Tibial artery (tissue), 4 donors: ENCODE measurements around the gene PCIF1.
"Not testable (repeated sequence)": the region's sequence is repeated elsewhere in the genome, so short reads cannot be mapped to it uniquely, and the experiment has no call there.

Experiments
- DNase-seq, 2 donors: peaks; one replicate each; pipeline ENCODE4 v3.0.0-alpha.2; 2019
- H3K27ac ChIP-seq, 2 donors: fragments of 200-600 bp; sonication (generic) in 1 of 2; 1 replicate in 1 of 2; 2 replicates in 1 of 2; pipeline ENCODE4 v1.5.1; 2018 to 2019; ENCODE audit warnings: mild to moderate bottlenecking in 1 of 2
- H3K27me3 ChIP-seq, 2 donors: fragments of 200-600 bp; sonication (generic) in 1 of 2; one replicate each; pipeline versions ENCODE4 v1.5.1 to v1.6.0; 2016 to 2019
- H3K36me3 ChIP-seq, 3 donors: fragments of 200-600 bp; sonication (generic) in 2 of 3; one replicate each; pipeline ENCODE4 v1.5.1; 2016 to 2019; ENCODE audit warnings: mild to moderate bottlenecking in 2 of 3
- H3K4me1 ChIP-seq, 4 donors: fragments of 200-600 bp; sonication (generic) in 2 of 4; 1 replicate in 3 of 4; 2 replicates in 1 of 4; pipeline ENCODE4 v1.5.1; 2016 to 2019
- H3K4me3 ChIP-seq, 2 donors: fragments of 200-600 bp; sonication (generic) in 1 of 2; 1 replicate in 1 of 2; 2 replicates in 1 of 2; pipeline ENCODE4 v1.5.1; 2018 to 2019; ENCODE audit warnings: mild to moderate bottlenecking in 2 of 2
- H3K9me3 ChIP-seq, 3 donors: fragments of 200-600 bp; sonication (generic) in 1 of 3; one replicate each; pipeline ENCODE4 v1.5.1; 2016 to 2019
- CTCF ChIP-seq, 2 experiments: fragments of 200-600 bp in 1 of 2; fragments of 450-650 bp in 1 of 2; IDR thresholded peaks; one replicate each; pipeline ENCODE4 v1.5.1; 2017 to 2019; ENCODE audit warnings: antibody characterized with exemption in 2 of 2, mild to moderate bottlenecking in 1 of 2, moderate library complexity in 1 of 2
- intact Hi-C: fragments of 100-400 bp; cut with DNase I; formaldehyde crosslinking; loops from one replicate; pipeline ENCODE4 v1.15.0; 2023; ENCODE audit warnings: low total_unique reads

PCIF1 gene

GRCh38 chr20:45921337-45922189 lies 12.9 kb upstream of the PCIF1 start:
- peaks cover 0 to 45% (median 14%) of the 10 kb centered on the region in 4 donors for H3K4me1 ChIP-seq
- peaks cover 0 to 12% of the 10 kb centered on the region in 2 donors for H3K27me3 ChIP-seq
- TF ChIP-seq CTCF (IDR thresholded peaks at IDR 0.05) = no peak
- no peak overlapping the region for H3K27ac ChIP-seq
- intact Hi-C loops = no loop called here
- no peak for DNase-seq
- H3K9me3 ChIP-seq = no peaks in the 10 kb centered on the region
- H3K4me3 ChIP-seq = no peak overlapping the region
- H3K36me3 ChIP-seq = no peaks in the 10 kb centered on the region

GRCh38 chr20:45924391-45925261 lies 9.9 kb upstream of the PCIF1 start:
- peak in 1 of 2 donors; percentile 62 for DNase-seq
- Histone ChIP-seq H3K27ac (peak overlapping the region; percentile 23 to 57), H3K4me1 (peaks cover 0 to 25% (median 12%) of the 10 kb centered on the region in 4 donors), H3K9me3 (no peaks in the 10 kb centered on the region), H3K36me3 (no peaks in the 10 kb centered on the region), H3K4me3 (no peak overlapping the region), H3K27me3 (peaks cover 0 to 9% of the 10 kb centered on the region in 2 donors)
- TF ChIP-seq CTCF (IDR thresholded peaks at IDR 0.05) = no peak
- intact Hi-C loops = no loop called here

- H3K36me3 ChIP-seq = no peaks in the 10 kb centered on the region
- intact Hi-C loops = no loop called here
- no peak overlapping the region for H3K4me3 ChIP-seq
- TF ChIP-seq CTCF (IDR thresholded peaks at IDR 0.05) = no peak
- H3K27ac ChIP-seq = no peak overlapping the region
- H3K9me3 ChIP-seq = no peaks in the 10 kb centered on the region
- peaks cover 0 to 8% of the 10 kb centered on the region in 2 donors for H3K27me3 ChIP-seq
- peaks cover 0 to 17% (median 9%) of the 10 kb centered on the region in 4 donors for H3K4me1 ChIP-seq
- no peak for DNase-seq
Measured at GRCh38 chr20:45925821-45926506, 8.5 kb upstream of the PCIF1 start.

GRCh38 chr20:45926731-45927070 lies 7.8 kb upstream of the PCIF1 start:
- DNase-seq = no peak
- Histone ChIP-seq H3K4me3 (no peak overlapping the region), H3K9me3 (no peaks in the 10 kb centered on the region), H3K36me3 (no peaks in the 10 kb centered on the region), H3K4me1 (peaks cover 0 to 17% (median 9%) of the 10 kb centered on the region in 4 donors), H3K27me3 (peaks cover 0 to 1% of the 10 kb centered on the region in 2 donors), H3K27ac (no peak overlapping the region)
- no peak for TF ChIP-seq CTCF (IDR thresholded peaks at IDR 0.05)
- intact Hi-C loops = no loop called here

GRCh38 chr20:45927071-45927878 lies 7.2 kb upstream of the PCIF1 start:
- TF ChIP-seq CTCF (IDR thresholded peaks at IDR 0.05) = no peak
- intact Hi-C loops = no loop called here
- Histone ChIP-seq H3K9me3 (no peaks in the 10 kb centered on the region), H3K4me3 (no peak overlapping the region), H3K4me1 (peaks cover 0 to 17% (median 9%) of the 10 kb centered on the region in 4 donors), H3K36me3 (no peaks in the 10 kb centered on the region), H3K27ac (no peak overlapping the region), H3K27me3 (no peaks in the 10 kb centered on the region)
- DNase-seq = no peak

- intact Hi-C loops = loop anchor here (5.0 kb wide), 1 partner anchor 39 kb away; the partner anchor contains the start of genes CTSA and NEURL2
- H3K27ac ChIP-seq, H3K4me3 ChIP-seq, DNase-seq, H3K9me3 ChIP-seq, H3K27me3 ChIP-seq, H3K36me3 ChIP-seq: not testable (repeated sequence)
- H3K4me1 ChIP-seq = peaks cover 0 to 22% (median 14%) of the 10 kb centered on the region in 4 donors
Measured at GRCh38 chr20:45931680-45932079, 2.8 kb upstream of the PCIF1 start.
